Dedifferentiated amniotic fluid mesenchymal stem cell (primary cell): ENCODE data around the gene SOST.
"Not testable (repeated sequence)": the region's sequence is repeated elsewhere in the genome, so short reads cannot be mapped to it uniquely, and the experiment has no call there.

ENCODE experiments used
- DNase-seq: peaks from one replicate; pipeline ENCODE4 v3.0.0-alpha.2; 2016; ENCODE audit errors: extremely low spot score

Gene SOST

DNA sequence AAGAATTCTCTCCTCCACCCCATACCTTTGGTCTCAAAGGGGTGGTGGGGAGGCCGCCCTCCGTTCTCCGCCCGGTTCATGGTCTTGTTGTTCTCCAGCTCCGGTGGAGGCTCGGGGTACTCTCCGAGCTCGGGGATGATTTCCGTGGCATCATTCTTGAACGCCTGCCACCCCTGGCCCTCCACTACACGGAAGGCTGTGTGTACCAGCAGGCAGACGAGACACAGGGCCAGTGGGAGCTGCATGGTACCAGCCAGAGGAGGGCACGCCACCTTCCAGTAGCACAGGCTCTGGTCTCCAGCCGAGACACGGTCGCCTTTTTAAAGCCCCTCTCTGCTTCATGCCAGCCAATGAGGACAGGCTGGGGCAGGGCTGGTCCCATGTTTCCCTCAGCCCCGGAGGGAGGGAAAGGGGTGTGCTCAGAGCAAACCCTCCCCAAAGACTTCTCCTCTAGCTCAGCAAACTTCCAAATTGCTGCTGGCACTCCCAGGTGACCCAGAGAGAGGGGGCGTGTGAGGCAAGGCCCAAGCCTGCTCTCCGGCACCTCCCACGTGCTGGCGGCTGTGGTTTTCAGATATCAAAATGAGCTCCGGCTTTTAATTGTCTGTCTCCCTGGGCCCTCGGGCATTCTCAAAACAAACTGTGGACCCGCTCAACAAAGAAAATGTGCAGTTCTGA, at the start of gene SOST:
Gene SOST (minus strand): TSS at position 295 of the 678 bp plus-strand sequence. CDS start 50 bp downstream, at position 245.
- no peak for DNase-seq

DNA sequence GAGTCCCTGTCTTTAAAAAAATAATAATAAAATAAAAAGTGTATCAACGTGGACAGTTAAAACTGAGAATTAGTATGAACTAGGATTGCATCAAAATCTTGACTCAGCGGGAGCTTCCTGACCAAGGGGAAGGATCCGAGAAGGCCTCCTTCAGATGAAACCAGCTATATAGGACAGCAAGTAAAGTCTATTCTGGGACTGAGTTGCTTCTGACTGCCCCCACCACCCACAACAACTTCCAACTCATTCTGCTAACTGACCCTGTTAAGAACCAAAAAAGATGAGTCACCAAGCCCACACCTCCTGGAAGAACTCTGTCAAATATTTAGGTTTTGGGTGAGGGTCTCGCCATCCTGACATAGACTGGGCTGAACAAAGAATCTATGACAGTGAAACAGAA, 49.5 kb upstream of the SOST start:
- DNase-seq, result no peak

DNA sequence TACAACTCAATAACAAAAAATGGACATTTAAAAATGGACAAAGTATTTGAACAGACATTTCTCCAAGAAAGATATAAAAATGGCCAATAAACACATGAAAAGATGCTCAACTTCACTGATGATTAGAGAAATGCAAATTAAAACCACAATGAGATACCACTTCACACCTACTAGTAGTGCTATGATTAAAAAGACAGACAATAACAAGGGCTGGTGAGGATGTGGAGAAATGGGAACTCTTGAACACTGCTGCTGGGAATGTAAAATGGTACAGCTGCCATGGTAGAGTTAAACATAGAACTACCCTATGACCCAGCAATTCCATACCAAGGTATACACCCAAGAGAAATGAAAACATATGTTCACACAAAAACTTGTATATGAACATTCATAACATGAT, 46.5 kb upstream of the SOST start:
- DNase-seq, result no peak

DNA sequence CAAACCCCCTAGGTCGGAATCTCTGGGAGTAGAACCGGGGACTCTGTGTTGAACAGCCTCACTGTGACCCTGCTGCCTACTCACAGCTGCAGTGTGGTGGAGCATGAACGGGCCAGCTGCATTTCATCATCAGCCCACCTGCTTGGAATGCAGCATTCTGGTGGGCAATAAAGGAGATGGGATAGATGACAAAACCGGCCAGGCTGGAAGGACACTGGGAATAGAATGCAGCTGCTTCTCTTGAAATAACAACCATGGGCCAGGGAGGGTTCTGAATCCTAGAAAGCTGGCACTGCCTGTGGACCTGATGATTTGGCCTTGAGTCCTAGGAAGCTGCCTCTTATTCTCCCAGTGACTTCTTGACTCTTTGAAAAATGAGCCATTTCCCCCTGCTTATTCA, 45.2 kb upstream of the SOST start:
- DNase-seq, result no peak

DNA sequence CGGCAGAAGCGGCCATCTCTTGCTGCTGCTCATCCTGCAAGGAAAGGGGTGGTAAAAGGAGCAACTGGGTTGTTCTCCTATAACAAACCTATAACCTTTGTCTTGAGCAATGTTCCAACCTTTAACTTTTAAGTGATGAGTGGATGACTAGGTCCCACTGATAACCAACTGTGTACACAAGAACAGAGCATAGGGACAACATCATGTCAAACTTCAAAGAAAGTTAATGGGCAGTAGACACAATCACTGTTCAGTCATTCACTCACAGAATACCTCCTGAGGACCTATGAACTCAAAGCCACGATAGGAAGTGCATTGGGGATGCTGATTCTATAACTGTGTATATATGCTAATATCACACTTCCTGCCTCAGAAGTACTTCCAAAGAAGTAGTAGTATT, 43.3 kb upstream of the SOST start:
- no peak for DNase-seq

DNA sequence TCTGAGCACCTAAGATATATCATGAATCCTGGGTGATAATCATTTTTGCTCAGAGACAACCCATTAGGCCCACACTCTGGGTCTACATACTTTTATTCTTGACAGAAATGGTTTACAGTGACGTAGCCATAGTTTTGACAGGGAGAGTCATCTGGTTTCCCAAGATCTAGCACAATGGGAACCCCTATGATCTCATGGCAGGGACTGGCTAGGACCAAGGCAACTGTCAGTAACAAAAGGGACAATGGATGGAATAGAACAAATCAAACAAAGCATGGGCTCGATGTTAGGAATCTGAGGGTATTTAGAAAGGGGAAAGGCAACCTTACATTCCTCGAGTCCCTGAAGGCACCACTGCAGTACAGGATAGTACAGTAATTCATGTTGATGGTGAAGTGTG, 42.1 kb upstream of the SOST start:
- no peak for DNase-seq

DNA sequence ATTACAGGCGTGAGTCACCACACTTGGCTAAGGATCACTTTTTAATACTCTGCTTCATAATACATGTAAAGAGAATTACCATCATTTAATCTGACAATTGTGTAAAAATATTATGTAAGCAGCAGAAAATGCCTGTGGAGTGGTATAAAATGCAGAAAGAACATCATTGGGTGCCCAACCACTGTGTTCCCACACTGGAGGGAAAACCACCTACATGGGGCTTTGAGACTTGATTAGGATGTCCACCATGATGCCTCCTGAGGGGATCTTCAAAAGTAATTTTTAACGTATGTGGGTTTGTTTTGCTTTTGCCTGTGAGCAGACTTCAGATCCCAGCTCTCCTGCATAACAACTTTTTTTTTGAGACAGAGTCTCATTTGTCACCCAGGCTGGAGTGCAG, 40.5 kb upstream of the SOST start:
- no peak for DNase-seq

DNA sequence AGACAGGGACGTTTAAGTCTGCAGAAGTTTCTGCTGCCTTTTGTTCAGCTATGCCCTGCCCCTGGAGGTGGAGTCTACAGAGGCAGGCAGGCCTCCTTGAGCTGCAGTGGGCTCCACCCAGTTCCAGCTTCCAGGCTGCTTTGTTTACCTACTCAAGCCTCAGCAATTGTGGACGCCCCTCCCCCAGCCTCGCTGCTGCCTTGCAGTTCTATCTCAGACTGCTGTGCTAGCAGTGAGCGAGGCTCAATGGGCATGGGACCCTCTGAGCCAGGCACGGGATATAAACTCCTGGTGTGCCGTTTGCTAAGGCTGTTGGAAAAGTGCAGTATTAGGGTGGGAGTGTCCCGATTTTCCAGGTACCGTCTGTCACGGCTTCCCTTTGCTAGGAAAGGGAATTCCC, 39.4 kb upstream of the SOST start:
- DNase-seq, result not testable (repeated sequence)

DNA sequence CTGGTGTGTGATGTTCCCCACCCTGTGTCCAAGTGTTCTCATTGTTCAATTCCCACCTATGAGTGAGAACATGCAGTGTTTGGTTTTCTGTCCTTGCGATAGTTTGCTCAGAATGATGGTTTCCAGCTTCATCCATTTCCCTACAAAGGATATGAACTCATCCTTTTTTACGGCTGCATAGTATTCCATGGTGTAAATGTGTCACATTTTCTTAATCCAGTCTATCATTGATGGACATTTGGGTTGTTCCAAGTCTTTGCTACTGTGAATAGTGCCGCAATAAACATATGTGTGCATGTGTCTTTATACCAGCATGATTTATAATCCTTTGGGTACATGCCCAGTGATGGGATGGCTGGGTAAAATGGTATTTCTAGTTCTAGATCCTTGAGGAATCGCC, 34.1 kb upstream of the SOST start:
- not testable (repeated sequence) for DNase-seq

DNA sequence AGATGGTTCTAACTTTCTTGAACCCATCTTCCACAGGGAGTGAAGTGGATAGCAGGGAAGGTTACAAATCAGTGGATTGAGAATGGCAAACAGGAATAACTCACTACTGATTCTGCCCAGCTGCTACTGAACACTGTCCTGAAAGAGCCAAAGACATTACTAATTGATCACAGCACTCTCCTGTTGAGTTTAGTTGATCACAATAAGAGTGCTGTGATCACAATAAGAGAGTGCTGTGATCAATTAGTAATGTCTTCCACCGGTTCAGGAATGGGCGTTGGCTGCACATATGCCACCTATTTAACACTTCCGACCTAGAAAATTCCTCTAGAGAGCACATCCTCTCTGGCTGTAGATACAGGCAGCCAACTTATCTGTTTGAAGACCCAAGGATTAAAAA, 33.0 kb upstream of the SOST start:
- DNase-seq, result no peak

DNA sequence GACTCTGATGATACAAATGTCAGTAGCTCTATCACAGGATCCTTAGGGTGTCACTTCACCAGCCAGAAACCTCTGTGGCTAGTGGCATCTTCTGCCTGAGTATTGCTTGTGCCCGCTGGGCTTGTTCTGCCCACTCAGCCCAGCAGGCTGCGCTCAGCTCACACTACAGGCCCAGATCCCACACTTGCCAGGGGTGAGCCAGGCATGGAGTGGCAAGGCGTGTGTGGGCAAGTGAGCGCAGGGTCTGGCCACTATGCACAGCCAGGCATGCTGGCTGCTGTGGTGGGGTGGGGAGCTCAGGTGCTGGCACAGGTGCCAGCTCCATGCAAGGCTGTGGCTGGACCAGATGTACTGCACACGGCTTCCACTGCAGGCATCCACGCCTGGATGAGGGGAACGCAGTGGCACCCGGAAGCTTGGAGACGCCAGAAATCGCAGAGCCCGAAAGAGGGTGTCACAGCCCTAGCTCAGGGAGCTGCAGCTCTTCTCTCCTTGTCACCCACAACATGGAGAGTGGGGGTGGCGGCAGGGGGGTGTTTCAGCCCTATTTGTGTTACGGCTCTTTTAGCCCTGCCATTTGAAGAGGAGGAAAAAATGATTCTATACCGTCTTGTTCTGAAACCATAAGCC, 31.8 kb upstream of the SOST start:
- no peak for DNase-seq

DNA sequence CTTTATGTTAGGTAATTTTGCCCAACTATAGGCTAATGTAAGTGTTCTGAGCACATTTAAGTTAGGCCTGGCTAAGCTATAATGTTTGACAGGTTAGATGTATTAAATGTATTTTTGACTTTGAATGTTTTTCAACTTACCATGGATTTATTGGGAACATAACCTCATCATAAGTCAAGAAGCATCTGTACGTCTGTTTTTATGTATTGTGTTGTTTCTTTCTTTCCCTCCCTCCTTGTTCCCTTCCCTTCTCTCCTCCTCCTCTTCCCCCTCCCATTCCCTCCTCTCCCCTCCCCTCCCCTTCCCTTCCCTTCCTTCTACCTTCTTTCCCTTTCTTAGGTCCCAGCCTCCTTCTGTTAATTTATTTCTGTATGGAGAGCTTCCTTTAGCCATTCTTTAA, 30.9 kb upstream of the SOST start:
- DNase-seq, result no peak

DNA sequence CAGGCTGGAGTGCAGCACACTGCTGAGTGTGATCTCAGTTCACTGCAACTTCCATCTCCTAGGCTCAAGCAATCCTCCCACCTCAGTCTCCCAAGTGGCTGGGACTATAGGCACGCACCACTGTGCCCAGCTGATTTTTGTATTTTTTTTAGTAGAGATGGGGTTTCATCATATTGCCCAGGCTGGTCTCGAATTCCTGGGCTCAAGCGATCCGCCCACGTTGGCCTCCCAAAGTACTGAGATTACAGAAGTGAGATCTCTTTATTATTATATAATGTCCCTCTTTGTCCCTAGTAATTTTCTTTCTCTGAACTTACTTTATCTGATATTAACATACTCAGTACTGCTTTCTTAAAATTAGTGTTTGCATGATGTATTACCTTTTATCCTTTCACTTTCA, 29.9 kb upstream of the SOST start:
- DNase-seq, result no peak

DNA sequence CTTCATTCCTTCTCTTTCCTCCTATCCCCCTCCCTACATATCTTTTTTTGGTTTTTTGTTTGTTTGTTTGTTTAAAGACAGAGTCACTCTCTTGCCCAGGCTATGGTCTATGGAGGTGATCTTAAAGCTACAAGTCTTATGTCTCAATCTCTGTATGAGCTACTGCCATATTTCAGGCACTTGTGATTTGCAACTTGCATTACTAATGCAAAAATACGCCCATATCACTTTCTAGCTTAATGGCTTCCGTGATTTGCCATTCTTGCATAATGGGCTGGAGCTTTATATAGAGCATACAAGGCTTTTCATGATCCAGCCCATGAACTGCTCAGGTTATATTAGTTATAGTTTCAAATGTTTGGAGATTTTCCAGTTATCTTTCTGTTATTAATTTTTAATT, 29.1 kb upstream of the SOST start:
- no peak for DNase-seq

DNA sequence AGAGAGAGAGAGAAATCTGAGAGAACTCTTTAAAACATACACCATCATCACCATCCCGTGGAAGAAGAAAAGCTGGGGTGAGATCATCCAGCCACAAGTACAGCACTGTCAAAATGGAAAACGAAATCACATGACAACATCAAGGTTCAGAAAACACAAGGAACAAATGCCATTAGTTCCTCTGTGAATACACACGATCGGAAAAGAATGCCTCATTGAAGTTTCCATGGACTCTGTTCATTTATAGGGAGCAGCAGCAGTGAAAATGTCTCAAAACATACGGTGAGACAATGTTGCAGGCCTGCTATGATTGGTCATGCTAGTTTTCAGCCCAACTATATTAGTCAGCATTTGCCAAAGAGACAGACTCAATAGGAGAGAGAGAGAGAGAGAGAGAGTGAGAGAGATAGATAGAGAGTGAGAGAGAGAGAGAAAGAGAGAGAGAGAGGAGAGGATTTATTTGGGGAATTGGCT, 26.1 kb upstream of the SOST start:
- DNase-seq, result peak; percentile 35

DNA sequence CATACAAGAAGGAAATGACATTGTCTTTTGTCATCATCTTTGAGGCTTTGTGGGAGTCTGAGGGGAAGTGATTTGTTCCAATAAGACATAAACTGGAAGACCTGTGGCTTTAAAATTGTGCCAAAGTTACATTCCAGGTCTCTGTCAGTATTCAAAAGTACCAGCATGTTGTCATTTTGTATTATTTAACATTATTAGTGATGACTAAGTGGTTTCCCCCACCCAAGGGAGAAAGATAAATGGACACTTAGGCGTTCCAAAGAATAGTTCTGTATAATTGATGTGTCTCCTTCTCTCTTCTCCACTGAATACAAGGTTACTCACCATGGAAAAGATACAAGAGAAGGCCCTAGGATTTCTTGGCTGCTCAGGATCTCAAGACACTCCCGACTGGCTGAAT, 25.5 kb upstream of the SOST start:
- no peak for DNase-seq

DNA sequence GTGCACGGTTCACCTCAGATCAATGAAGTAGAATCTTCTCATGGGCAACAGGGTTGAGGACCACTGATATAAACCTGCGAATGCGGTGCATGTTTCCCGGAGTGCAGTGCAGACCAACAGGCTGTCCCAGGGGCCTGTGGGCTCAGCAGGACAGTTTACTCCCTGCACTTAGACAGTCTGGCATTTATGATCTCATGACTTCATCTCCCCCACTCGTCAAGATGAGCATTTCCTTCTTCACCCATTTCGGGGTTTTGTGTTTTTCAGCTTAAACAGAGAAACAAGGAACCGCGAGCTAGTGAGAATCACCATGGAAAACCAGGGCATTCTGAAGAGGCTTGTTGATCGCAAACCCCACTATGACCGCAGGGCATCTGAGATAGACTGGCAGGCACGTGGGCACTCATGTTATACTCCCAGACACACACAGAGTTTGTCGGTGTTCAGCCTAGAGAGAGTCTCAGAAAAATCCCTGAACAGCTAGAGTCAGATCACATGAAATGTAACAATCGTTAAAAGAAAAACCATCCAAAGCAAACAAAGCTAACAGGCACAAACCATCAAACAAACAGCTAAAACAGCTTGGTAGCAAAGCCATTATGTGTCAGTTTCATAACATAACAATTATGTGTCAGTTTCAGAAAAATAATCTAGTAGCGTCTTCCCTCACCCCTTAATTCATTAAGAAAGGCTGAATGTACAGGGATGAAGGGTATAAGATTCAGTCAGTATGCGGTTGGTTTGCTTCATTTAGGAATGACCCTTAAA, 24.5 kb upstream of the SOST start:
- no peak for DNase-seq

DNA sequence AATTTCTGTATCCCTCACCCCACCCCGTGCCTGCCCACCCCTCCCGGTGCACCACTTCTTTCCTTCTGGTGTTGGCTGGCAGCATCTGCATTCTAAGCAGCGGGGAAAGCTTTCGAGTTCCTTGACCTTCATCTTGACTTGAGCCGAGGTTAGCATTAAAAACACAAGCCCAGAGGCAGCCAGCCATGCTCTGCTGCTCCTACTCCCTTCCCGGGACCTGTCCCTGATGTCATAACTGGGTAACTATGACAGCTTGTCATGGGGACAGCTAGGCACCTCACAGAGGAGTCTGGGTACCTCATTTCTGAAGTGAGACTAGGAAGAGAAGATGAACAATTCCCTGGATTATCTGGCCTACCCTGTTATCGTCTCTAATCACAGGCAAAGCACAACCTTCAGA, 21.5 kb upstream of the SOST start, which contains the start of gene CFAP97D1:
Gene CFAP97D1 (plus strand): TSS at position 301 of the 400 bp plus-strand sequence. CDS start 28 bp downstream, at position 329.
- DNase-seq, result no peak

DNA sequence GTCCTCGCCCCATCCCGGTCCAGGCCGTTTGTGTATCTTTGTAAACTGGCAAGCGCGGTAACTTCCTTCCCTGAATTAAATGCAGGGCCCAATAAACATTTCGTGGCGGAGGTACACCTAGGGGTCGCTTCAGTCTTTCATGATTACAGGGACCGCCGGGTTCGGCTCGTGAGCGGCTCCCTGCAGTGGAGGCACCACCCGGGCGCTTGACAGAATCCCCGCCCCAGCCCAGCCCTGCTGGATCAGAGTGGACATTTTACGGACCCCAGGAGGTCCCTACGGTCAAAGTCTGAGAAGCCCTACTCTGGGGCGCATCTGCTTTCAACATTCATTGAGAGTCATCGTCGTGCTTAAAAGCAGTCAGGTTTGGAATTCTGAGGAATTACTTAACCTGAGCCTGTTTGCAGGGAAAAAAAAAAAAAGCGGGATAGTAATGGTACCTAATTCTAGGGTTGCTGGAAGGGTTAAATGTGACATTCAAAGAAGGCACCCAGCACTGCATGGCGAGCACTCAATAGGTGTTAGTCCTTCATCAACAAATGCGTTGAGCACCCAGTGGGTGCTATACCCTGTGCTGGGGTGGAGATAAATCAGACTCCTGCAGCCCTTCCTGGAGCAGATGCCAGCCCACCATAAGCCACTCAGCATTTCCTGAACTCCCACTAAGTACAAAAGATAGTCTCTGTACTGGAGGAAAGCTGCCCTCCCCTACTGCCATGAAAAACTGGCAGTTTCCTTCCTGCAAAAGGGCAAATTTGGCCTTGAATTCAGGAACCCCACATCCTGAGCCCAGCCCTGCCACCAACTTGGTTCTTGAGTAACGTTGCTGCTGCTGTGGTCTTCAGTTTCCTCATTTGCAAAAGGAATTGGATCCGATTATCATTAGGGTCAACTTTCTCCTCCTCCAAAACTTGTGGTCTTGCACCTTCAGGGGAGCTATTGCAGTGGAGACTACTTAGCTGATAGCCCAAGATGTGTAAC, 20.8 kb upstream of the SOST start:
- no peak for DNase-seq

DNA sequence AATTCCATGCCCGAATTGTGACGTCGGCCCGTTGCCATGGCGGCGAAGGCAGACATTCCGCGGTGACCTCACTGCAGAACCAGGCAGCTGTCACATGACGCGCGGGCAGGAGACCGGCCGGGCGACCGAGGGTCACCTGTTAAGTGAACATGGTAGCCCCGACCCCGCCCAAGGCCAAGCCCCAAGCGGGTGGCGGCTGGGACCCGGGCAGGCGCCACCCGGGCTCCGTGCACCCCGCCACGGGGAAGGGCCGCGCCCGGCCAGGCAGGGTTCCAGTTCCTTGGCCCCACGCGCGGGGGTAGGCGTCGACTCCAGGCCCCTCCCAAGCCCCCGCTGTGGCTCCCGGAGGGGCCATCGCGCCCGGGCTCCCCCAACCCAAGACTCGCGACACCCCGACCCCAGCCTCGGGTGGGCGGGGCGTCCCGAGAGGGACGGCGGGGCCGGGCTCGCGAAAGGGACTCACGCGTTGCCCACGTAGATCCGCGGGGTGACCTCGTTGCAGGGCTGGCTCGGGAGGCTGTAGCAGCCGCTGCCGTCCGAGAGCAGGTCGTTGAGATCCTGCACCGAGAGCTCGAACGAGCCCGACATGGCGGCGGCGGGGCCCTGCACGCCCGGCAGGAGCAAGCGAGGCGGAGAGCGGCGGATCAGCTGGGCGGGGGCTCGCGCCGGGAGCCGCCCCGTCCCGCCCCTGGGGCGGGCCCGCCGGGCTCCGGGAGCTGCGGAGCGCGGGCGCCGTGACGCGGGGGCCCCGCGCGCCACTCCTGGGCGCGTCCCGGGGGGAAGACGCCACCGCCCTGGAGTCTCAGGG, 19.9 kb upstream of the SOST start, which contains the start of gene DUSP3:
Gene DUSP3 (minus strand): TSS at position 641 of the 808 bp plus-strand sequence. CDS start 53 bp downstream, at position 588.
- DNase-seq, result peak; percentile 93
